GM18520 (cell line): Measurements from ENCODE around the gene CCNDBP1.
"Not testable (repeated sequence)": the region's sequence is repeated elsewhere in the genome, so short reads cannot be mapped to it uniquely, and the experiment has no call there.

Experiments
- ATAC-seq: cut with Tn5 transposase; IDR thresholded peaks from one replicate; pipeline ENCODE4 v1.9.1; 2021; ENCODE audit not compliant: unreplicated experiment

CCNDBP1 gene

DNA sequence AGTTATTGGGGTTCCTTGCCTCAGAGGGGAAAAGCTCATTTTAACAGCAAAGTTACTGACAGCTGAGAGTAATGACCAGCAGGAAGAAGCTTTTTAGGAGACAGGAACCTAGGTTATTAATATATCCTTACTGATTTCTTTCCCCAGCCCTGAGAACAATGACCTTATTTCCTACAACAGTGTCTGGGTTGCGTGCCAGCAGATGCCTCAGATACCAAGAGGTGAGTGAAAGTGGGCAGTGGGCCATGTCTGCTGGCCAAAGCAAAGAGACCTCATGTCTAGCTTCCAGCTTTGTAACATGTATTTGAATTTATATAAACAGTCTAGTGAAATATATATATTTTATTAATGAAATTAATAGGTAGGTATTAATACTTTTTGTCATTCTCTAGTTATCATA lies 5.0 kb downstream of the CCNDBP1 start:
- no peak for ATAC-seq

DNA sequence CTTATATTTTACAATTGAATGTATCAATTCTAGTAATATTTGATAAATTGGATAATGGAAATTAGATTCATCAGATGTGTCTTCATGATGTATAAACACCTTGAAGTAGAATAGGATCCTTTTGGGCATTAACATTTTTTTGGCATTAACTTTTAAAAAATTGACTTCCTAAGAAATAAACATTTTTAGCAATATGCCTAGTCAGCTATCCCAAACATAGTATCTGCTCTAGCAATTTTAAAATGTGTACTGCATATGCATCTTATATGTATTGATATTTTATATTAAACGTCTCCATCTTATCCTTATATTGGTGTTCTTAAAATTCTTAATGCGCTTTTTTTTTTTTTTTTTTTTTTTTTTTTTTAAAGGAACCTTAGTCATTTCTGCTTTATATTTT lies 8.5 kb downstream of the CCNDBP1 start:
- no peak for ATAC-seq

DNA sequence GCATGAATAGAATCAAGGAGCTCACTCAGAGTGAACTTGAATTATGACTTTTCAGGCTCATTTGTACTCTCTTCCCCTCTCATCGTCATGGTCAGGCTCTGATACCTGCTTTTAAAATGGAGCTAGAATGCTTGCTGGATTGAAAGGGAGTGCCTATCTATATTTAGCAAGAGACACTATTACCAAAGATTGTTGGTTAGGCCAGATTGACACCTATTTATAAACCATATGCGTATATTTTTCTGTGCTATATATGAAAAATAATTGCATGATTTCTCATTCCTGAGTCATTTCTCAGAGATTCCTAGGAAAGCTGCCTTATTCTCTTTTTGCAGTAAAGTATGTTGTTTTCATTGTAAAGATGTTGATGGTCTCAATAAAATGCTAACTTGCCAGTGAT lies 9.6 kb downstream of the CCNDBP1 start:
- ATAC-seq = no peak

DNA sequence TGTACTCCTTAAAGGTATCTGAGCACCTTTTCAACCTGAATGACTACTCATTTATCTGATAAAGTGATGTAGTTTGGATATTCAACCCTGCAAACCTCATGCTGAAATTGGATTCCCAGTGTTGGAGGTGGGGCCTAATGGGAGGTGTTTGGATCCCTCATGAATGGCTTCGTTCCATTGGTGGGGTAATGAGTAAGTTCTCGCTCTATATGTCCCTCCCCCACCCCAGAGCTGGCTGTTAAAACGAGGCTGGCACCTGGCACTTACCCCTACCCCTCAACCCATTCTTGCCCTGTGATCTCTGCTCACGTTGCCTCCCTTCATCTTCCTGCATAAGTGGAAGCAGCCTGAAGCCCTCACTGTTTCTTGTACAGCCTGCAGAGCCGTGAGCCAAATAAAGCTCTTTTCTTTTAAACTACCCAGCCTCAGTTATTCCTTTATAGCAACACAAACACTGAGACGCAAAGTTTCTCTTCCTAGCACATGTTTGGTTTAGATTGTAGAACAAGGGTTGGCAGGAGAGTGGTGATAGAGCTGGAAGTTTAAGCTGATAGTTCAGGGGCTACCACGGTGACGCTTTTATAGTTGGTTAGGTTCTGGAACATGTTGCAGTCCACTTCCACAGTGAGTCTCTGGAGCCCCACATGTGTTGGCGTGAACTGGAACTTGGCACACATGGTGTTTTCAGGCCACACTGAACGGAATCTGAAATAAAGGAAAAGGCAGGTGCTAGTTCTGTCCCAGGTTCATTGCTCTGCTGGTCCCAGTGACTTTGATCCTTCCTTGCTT lies 11.8 kb downstream of the CCNDBP1 start:
- no peak for ATAC-seq

DNA sequence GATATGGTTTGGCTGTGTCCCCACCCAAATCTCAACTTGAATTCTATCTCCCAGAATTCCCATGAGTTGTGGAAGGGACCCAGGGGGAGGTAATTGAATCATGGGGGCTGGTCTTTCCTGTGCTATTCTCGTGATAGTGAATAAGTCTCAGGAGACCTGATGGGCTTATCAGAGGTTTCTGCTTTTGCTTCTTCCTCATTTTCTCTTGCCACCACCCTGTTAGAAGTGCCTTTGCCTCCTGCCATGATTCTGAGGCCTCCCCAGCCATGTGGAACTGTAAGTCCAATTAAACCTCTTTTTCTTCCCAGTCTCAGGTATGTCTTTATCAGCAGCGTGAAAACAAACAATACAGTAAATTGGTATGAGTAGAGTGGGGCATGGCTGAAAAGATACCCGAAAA lies 12.6 kb downstream of the CCNDBP1 start:
- ATAC-seq = not testable (repeated sequence)

DNA sequence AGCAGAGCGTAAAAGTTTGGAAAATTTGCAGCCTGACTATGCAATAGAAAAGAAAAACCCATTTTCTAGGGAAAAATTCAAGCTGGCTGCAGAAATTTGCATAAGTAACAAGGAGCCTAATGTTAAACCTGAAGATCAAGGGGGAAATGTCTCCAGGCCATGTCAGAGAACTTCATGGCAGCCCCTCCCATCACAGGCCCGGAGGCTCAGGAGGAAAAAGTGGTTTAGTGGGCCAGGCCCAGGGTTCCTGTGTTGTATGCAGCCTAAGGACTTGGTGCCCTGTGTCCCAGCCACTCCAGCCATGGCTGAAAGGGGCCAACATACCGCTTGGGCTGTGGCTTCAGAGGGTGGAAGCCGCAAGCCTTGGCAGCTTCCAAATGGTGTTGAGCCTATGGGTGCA lies 13.4 kb downstream of the CCNDBP1 start:
- ATAC-seq = not testable (repeated sequence)

DNA sequence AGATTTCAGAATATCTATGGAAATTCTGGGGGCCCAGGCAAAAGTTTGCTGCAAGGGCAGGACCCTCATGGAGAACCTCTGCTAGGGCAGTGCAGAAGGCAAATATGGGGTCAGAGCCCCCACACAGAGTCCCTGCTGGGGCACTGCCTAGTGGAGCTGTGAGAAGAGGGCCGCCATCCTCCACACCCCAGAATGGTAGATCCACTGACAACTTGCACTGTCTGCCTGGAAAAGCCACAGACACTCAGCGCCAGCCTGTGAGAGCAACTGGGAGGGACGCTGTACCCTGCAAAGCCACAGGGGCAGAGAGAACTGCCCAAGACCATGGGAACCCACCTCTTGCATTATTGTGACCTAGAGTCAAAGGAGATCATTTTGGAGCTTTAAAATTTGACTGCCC lies 13.8 kb downstream of the CCNDBP1 start:
- ATAC-seq = no peak

DNA sequence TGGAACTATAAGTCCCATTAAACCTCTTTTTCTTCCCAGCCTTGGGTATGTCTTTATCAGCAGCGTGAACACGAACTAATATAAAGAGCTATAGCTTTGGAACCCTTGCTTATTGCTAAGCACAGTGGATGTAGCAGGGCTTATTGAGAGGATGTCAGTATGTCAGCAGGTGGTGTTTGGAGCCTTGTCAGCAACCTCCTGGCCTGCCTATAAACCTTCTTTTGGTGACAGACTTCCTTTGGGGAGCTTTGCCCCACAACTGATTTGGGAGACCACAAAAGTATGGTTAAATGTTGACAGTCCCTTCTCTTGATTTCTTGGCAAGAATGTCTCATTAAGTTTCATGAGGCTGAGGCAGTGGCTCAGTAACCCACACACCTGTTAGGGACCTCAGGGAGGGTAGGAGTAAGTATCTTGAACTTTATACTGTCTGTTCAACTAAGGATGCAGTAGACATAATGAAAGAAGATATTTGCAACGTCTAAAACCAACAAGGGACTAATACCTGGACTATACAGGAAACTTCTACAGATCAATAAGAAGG lies 14.8 kb downstream of the CCNDBP1 start:
- ATAC-seq = no peak

DNA sequence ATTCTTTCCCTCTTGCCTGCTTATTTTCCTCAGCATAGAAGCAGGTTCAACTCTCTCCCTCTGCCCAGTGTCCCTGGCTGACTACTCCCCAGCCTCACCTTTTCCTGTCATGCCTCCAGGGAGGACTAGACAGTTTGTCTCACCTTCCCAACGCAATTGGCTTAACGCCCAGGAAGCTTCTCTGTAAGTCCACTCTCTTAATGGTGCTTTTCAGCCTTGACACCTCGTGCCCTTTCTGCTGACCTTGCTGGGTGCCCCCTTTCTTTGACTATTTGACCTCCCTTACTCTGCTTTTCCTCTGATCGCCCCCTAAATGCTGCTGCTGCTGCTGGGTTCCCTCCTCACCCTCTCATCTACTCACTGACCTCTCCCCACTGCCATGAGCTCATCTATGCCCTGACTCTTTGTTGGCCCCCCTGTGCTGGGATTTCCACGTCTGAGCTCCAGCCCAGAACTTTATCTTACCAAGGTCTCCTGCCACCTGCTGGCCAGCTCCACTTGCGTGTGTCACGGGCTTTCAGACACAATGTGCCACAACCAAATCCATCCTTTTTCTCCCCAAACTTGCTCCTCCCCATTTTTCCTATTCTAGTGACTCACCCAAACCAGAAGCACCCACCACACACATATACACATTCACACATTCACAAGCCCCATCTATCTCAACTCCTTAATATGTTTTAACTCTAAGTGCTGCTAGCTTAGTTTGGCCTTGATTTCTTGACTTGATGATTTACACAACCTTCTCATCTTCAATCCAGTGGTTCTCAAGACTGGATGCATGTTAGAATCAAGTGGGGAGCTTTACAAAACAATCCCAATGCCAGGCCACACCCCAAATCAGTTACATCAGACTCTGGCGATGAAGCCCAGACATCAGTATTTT lies 19.1 kb downstream of the CCNDBP1 start:
- no peak for ATAC-seq

DNA sequence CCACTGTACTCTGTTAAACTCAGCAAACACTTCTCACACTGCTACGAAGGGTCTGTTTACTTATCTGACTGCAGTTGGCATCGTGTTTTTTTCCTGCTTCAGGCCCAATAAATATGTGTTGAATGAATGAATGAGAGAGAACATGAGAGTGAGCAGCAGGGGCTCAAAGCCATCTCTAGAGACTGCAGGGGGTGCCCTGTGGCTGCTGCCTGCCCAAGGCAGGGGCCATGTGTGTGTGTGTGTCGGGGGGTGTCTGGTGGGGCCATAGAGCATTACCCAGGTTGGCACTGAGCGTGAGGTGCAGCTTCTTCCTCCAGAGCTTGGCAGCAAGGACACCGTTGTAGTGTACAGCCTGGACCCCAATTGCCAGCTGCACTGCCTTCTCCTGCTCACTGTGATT lies 20.9 kb downstream of the CCNDBP1 start:
- no peak for ATAC-seq

DNA sequence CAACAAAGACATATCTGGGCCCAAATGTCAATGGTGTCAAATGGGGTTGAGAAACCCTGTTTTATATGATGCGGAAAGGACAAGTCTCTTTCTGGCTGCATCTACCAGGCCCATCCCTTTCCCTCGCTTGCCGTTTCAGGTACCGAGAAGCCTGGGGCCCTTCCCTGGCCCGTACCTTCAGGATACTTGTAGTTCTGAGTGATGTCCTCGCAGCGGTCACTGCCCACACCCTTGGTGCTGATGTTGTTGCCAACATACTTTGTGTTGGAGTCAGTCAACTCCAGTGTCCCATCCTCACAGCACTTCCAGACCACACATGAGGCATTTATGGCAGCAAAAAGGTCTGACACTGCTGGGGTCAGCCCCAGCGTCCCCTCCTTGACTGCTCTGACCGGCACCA lies 21.8 kb downstream of the CCNDBP1 start:
- ATAC-seq = no peak

DNA sequence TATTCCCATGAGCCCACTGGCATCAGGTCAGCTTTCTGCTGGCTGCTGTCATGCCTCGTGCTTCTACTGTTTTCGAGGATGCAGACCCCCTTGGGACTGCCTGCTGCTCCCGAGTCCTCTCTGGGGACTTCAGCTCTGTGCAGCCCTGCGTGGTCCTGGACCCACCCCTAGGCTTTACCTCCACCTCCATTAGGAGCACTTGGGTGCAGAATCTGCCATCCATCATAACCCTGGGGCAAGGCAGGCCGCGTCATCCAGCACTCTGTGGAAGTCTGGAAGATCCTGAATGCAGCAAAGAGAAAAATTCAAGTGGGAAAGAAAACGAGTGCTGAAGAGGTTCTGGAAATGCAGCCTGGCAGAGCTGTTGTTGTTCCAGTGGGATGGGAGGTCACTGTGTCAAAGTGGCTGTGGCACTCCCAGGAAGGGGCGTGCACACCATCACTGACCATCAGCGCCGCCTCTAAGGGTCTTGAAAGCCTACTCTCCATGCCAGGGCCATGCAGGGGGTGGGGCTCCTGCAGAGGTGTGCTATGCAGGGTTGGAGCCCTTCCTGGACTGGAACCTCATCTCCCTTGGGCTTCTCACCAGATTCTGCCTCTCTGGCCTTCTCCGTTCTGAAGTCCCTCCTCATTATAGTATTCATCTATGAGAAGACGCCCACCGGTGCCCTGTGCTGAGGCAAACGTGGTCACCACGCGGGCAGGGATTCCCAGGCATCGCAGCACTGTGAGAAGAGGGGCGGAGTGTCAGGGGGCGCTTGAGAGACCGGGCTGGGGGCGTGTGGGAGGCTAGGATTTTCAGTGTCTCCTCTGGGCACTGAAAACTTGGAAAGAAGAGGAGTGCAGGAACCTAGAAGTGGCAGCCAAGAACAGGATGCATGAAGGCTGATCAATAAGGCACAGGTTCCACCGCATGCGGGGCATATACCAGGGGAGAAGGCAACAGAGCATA lies 23.1 kb downstream of the CCNDBP1 start:
- ATAC-seq = no peak

DNA sequence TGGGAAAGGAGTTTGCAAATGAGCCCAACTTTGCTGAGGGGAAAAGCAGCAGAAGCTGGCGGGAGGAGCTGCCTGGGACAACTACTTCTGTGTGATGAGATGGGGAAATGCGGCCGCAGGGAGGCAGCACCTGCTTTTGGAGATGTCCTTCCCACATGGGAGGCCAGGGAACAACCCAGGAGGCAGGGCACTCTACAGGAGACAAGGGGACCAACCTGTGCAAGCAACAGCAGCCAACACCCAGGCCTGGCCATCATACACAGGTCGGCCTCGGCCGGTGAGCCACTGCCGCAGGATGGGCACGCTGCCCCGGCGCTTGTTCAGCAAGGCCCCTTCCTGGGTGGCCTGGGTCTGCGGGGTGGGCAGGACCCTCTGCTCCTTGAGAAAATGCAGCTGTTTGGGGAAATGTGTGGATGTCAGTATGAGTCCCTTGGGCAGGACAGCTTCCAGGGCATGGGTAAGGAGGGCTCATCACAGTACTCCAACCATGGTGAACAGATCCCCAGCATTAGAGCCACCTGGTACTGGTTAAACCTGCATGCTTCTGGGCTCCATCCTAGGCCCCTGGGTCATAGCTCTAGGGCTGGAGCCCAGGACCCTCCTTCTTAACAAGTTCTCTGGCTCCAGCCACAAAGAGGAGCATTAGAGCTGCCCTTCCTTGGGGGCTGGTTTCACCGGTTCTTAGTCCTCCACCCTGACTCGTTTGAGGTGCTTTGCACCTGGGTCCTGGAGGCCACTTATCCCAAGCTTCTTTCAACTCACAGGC lies 24.0 kb downstream of the CCNDBP1 start:
- no peak for ATAC-seq

DNA sequence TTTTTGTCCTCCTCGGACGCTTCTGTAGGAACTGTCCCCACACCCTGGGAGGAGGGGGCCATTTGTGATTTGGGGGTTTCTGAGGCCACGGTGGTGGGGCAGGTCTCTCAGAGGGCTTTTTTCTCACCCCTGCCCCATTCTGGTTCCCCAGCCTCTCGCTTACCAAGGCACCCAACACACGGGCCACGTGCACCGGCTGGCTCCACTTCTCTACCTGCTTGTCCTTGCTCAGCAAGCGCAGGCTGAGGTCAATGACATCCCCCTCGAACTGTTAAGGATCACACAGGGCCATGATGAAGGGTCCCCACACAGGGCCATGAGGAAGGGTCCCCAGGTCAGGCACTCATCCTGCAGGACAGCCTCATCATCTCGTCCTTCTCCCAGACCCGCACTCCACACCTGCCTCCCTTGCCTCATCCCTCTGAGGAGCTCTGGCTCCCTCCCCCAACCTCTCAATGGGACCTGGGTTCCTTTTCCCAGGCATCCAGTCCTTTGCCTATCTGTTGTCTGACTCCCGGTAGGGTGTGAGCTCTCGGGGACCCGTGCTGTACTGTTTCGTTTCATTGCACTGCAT lies 25.1 kb downstream of the CCNDBP1 start:
- ATAC-seq = no peak

DNA sequence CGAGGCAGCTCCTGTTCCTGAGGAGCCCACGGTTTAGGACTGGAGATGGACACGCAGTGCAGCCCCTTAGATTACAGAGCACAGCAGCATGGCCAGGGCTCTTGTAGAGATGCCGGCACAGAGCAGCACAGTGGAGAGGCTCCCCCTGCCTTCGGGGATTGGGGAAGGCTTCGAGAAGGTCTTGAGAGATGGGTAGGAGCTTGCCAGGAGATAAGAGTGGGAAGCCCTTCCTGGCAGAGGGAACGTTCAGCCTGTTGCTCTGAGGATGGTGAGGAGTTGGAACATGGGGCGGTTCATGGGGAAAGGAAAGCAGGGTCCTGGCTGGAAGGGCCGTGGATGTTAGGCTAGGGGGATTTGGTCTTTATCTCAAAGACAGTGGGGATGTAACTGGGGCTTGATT lies 25.6 kb downstream of the CCNDBP1 start:
- no peak for ATAC-seq

DNA sequence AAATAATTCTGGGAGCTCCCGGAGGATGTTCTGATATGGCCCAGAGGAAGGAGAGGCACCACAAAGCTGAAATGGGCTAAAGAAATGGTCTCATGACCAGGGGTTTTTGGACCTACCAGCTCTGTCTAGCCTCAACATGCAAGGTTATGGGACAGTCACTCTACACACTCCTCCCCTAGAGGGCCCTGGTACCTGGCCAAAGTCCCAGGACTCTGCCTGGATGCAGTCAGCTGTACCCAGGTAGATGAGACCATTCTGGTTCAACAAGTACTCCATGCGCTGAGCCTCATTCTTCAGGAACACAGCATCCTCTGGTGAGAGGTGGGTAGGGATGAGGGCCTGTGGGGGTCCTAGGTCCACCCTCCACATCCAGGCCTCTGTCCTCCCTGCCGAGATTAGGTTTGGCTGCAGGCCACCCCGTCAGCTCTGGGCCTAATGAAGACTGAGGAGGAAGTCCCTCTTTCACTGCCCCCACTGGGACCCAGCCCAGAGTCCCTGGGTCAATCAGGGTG lies 26.1 kb downstream of the CCNDBP1 start:
- ATAC-seq = no peak

DNA sequence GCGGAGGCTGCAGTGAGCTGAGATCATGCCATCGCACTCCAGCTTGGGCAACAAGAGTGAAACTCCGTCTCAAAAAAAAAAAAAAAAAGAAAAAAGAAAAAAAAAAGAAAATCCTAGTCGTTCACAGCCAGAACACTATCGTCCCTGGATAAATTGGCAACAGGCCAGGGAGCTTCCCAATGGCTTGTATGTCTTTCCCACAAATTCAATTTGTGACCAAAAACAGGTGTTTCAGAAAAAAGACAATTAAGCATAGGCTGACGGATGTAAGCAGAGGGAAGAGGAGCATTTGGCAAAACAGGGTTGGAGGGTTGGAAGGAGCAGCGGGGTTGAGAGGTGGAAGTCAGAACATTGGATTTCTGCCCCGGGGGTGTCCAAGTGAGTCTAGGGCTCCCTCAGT lies 27.1 kb downstream of the CCNDBP1 start:
- no peak for ATAC-seq

DNA sequence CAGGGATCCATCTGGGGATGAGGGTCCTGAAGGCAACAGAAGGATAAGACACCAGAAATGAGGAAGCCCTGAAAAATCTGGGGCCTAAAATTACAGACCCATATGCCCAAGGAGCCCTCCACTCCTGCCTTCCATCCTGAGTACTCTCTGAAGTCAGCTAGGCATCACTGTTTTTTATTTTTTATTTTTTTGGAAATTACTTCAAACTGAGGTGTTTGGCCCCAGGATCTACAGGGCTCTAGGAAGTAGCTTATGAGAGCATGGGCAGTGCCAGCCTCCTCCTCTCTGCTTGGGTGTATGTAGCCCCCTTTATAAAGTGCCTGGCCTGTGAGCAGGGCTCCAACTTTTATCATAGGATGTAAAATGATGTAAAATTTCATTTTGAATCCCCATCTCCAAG lies 27.7 kb downstream of the CCNDBP1 start:
- ATAC-seq = no peak

DNA sequence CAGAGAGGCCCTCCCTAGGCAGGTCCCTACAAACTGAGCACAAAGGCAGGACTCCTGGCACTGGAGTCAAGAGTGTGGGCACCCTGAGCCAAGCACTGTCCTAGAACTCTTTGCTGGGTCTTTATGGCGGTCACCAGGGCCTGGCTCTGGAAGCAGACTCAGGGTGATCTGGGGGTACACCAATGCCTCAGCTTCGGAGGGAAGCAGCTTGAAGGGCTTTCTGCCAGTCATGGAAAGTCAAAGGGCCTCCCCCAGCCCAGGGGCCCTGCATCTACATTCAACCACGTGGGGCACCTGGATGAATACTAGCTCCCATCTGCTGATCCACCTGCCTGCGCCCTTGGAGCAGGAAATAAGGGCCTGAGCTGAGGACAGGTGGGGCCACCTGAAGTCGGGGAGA lies 28.3 kb downstream of the CCNDBP1 start:
- no peak for ATAC-seq

DNA sequence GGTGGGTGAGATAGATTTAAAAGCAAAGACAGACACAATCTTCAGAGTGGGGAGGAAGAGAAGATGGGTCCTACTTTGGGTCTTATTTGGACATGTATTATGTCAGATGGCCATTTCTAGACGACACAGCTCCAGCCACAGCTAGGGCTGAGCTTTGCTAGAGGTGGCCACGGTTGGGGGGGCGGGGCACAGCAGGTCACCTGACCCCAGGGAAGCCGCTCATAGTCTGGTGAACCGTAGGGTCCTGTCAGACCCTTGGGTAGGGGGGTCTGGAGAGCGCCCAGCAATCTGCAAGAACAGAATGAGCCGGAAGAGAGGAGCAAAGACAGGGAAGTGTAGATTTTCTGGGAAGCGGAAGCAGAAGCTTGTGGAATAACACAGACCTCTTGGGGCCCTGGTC lies 29.0 kb downstream of the CCNDBP1 start:
- no peak for ATAC-seq
